HT1080 (cell line): ENCODE measurements around the gene SEMA3D. TPM values are rescaled to one million over a fixed set of nuclear protein-coding genes. Genes with fewer than 3 reads are reported as not detected.

Experiments
- DNase-seq: peaks from one replicate; pipeline ENCODE4 v3.0.0-alpha.2; 2015; ENCODE audit warnings: low read depth
- total RNA-seq: library from RNA; depleted of rRNA; stranded (reverse); fragments of >200 nt; shearing (Covaris generic); gene quantifications from 2 replicates; pipeline ENCODE4 v1.2.3, GENCODE V29; 2014

SEMA3D gene
- total RNA-seq, 1 experiment from 2014 or later = 1.5 TPM

DNA sequence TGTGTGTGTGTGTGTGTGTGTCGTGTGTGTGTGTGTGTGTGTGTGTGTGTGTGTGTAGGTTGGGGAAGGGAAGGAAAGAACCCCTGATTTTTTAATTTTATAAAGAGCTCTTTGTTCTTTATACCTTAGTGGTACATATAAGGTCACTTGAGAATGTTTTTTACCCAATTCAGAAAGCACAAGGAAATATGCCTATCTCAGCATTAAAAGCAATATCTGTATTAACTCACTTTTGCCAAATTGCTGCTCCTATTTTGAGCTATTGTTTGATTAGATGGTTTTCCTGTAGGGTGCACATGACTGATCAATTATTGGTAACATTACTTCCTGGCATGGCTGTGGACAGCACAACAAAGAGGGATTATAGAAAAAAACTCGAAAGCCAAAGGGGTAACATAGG, 60.5 kb downstream of the SEMA3D start:
- no peak for DNase-seq

DNA sequence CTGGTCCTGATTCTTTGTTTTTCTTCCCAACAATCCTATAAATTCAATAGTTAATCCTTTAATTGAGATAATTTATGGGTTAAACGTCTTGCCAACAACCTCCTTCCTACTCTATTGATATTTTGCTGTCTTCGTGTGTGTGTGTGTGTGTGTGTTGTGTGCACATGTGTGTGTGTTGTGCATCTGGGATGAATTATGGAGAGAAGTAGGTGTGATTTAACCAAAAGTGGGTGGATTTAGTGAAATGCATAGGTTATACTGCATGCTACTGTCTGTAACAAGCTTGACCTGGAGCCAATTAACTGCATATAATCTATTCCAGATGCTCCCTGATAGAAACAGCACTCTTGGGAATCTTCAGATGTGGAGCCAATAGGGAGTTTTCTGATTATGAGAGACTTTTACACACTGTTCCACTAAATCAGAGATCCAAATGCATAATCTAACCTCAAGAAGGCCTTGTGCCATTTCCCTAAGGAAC, 61.2 kb downstream of the SEMA3D start:
- no peak for DNase-seq

DNA sequence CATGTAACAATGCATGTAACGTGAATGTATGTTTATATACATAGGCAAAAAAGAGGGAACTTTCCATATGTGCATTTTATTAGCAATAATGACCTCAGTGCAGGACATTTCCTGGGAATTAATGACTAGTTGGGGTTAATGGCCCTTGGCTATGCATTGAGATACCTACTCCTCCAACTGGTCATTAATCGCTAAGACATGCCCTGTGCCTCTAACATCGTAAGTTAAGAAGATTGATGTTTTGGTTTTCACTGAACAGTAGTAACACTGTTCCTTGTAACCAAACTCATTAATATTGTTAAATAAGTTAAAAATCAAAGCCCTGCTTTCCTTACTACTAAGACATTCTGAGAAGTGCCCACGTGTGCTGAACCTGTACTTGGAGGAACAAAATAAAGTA, 61.7 kb downstream of the SEMA3D start:
- no peak for DNase-seq

DNA sequence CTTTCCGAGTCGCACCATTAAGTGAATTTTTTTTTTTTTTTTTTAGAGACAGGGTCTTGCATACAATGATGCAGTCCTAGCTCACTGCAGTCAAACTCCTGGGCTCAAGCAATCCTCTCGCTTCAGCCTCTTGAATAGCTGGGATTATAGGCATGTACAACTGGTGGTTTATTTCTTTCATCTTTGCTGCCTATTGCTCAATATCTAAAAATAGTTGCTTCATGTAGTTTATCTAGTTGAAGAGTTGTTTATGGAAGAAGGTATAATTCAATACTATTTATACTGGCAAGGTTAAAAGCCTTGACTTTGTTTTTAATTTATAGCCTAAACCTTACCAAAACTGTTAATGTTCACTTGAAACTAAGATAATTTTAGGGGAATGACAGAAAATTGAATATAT, 66.9 kb downstream of the SEMA3D start:
- DNase-seq = no peak

DNA sequence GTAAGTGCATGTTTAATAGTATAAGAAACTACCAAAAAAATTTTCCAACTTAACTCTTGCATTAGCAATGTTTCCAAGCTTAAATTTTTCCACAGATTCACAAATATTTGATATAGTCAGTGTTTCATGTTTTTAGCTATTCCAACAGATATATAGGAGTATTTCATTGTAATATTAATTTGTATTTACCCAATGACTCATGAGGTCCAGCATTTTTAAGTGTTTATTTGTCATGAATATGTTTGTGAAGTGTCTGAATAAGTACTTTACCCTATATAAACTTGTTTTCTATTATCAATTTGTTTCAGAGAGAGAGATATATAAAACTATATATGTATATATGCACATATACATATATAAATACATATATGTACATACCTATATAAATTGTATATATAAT, 71.0 kb downstream of the SEMA3D start:
- DNase-seq = no peak

DNA sequence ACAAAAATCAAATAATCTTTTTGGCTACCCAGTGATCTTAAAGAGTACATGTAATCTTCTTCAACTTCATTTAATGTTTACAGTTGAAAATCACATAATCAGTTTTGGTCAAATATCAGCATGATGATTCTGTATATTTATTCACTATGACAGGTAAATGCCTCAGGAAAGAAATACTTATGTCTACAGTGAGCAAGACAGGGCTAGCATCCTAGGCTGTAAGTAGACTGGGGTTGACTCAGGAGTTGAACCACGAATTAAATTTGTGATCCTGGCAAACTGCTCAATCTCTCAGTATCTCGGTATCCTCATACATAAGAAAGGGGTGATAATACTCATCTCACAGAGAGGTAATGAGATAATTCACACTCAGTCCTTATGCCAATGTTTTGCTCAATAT, 71.8 kb downstream of the SEMA3D start:
- DNase-seq = no peak

DNA sequence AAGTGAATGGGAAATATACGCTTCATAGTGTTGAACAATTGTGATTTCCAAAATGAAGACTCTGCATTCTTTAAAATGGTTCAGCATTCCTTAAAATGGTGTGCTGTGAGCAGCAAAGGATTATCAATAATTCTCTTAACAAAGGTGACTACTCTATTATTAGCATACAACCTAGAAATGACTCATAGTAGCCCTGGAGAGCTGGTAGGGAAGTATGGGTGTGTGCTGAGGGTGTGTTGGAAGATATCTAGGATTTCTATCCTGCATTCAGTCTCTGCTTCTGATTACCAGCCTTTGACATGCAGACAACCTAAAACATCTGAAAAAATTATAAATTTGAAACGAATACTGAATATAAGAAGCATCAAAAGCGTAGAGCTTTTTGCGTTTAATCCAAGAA, 72.5 kb downstream of the SEMA3D start:
- DNase-seq = peak; percentile 48

DNA sequence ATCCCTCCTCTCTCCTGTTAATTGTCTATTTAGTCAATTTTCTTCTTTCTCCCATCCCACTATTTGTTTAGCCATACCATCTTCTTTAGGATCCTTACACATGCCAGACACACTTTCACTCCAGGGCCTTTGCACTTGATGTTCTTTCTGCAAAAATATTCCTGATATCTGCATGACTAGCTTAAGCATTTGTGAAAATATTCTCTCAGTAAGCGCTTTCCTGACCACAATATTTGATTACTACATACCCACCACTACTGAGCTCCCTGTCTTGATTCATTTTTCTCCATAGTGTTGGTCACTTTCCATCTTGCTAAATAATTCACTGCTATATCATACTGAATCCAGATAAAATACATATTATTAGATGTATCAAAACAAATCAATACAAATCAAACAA, 75.1 kb downstream of the SEMA3D start:
- DNase-seq = no peak

DNA sequence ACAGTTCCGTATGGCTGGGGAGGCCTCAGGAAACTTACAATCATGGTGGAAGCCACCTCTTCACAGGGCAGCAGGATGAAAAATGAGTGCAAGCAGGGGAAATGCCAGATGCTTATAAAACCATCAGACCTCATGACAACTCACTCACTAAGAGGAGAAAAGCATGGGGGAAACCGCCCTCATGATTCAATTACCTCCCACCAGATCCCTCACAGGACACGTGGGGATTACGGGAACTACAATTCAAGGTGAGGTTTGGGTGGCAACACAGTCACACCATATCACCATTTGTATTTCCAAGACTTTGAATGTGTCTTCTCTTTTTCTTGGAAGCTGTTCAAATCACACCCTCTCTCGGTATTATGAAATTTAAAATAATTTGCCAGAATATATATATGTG, 80.1 kb downstream of the SEMA3D start:
- no peak for DNase-seq

DNA sequence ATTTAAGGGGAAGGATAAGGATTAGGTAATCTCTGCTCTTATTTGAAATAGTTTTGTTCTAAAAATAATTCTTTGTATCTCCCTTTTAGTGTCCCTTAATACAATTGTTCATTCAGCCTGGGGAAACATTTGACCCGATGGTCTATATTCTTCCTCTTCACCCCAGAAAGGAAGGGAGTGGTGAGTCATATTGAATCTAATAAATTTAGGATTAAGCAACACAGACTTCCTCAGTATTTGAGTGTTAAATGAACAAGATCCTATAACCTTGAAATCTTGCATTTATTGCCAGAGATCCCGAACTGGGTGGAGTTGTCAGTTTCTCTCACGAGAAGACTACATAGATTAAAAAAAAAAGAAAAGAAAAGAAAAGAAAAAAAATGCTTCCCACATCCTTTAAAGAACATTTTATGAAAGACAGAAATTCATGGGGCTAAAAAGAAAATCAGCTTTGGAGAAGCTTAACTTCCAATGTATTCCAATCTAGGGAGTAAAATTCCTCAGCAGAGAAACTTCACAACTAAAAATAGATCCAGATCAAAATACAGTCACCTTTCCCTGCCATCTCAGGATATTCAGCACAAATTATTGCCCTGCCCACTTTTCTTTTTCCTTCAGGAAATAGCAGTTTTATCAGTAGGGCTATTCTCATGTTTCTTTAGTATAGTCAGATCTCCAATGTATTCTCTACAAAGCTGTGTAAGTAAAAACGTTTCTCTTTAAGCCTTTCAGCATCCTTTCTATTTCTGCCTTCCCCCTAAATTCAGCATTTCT, 82.2 kb downstream of the SEMA3D start:
- peak; percentile 69 for DNase-seq

DNA sequence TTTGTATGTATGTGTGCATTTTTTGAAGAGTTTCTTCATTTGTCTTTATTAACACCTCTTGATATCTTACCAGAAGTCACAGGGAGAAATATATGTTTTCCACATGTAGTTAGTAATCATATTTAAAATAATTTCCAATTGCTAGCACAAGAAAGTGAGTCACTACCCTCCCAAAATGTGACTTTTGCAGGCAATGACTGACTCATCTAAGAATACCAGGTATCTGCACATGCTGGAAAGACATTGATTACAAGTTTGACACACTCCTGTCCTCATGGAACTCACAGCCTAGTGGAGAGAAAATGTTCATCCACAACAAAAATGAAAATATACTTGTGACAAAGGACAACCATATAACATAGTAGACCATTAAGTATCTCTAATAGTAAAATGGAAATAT, 82.9 kb downstream of the SEMA3D start:
- DNase-seq = peak; percentile 23

DNA sequence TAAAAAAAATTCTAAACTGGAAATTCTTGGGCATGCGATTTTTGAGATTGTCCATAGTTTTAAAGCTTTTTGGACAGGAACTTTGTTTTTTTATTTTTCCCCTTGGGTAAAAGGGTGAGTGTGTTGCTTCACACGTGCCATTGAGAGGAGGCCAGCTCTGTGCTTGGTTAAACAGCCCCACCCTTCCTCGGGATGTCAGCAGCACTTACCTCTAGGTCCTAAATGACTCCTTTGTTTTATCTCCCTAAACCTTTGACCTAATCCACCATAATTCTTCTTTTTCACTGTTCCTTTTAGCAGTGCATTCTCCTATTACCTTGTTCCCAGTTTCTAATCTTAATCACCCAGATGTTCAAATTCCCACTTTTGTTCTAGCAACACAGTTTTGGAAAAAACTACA, 83.5 kb downstream of the SEMA3D start:
- peak; percentile 59 for DNase-seq

DNA sequence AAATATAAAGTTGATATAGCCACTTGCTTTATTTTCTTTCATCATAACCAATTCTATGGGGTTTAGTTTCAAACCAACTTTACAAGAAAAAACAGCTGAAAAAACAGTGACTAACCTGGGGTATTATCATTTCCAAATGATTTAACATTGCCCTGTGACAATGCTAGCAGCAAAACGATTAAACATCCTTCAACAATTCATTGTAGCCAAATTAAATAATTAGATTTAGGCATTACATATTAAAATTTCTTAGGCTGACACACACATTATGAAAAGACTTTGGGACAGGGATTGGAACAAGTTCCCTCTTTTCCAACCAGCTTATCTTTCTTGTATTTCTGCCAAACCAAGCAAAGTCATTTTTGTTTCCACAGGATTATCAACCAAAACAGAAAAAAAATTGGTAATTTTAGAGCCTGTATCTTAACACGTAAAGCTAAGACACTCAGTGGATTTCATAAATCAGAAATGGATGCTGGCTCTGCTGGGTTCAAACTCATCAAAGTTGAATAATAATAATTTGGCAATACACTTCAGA, 84.0 kb downstream of the SEMA3D start:
- peak; percentile 2 for DNase-seq

DNA sequence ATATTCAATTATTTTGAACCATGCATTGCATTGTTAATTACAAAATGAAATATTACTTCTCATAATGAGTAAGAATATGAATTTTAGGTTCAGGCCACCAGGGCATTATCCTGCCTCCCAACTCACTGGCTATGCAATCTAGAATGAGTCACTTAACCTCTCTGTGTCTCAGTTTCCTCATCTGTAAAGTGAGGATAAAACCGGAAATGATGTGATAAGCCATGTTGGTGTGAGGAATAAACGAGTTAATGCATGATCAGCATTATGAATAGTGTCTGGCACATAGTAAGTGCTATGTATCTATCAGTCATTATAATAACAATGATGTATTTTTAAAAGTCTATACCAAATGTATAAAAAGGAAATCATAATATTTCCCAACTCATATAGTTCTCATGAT, 85.5 kb downstream of the SEMA3D start:
- DNase-seq = no peak

DNA sequence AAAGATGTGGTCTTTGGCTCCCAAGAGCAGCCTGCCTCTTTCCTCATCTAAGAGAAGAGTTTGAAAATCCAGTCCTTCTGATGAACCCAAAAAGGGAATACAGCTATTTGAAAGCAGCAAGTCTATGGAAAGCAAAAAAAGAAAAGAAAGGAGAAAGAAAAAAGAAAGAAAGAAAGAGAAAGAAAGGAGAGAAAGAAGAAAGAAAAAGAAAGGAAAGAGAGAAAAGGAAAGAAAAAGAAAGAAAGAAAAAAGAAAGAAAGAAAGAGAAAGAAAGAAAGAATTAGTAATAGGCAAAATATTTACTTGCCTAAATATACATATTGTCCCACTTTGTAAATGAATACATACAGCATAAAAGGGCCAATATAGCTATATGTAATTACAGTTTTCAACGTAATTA, 89.0 kb downstream of the SEMA3D start:
- DNase-seq = no peak

DNA sequence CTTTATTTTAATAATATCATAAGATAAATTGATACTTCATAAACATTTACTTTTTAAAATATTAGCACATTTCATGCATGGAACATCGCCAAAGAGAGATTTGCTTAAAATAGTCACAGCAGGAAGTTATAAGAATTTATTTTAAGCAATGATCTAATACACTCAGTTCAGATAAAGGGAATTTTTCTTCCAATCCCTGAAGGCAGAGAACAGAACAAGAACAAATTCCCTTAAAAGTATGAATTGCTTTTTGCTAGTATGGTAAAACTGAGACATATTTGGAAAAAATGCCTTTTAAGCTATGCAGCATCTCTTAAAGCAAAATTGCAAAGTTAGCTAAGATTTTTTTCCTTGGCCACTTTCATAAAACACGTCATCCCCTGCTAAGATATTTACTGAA, 91.0 kb downstream of the SEMA3D start:
- no peak for DNase-seq

DNA sequence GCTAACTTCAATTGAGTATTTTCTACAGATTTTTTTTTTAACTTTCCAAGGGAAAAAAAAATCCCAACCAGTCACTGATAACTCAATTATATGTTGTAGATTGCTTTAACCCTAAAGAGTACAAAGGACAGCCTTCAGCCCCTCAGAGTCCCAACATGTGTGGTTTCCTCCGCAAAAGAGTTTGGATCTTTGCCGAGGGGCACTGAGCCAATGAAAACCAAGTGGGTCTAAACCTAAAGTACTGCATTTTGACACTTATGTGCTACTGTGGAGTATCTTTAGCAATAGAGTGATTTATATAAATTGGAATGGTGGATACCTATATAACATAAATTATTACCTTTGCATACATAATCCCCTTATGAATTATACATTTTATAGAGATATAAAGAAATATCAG, 91.5 kb downstream of the SEMA3D start:
- DNase-seq = no peak

DNA sequence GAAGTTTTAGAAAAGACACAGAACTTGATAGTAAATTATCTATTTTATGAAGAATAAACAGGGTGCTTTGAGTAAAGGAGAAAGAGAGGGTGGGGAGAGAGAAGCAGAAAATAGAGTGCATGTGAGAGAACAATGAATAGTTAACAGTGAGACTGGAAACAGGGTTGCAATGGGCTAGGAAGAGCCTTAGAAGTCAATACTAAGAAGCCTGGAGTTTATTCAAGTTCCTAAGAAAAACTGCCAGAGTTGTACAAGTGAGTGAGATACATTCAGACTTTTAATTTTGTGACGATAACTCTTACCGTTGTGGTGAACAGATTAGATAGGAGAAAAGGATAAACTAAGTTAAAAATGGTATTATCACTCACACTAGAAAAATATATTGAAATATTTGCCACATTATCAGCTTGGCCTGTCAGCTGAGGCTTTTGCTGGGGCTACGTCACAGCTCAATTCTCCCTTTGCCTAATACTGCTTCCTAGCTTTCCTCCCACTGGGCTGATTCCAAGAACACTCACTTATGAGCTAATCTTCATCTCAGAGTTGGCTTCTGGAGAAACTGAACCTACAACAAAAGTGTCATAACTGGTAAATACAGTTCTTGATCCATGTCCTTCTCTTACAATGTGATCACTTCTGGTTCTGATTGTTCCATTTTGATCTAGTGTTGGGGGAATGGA, 92.7 kb downstream of the SEMA3D start:
- no peak for DNase-seq

DNA sequence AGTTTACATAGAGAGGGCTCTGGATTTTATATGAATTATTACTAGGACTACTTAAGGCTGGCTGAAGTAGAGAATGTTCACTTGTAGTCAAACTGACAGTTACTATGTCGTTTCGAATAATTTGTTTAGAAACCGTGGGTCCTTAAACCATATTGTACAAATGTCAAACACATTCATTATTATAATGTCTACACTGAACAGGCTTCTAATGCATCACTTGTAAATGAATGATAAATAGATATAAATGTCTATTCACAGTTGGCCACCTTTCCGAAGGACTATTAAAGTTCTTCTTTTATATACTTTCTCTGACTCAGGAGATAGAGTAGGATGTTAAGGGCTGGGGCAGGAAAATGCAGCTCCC, 95.3 kb downstream of the SEMA3D start:
- DNase-seq = no peak

DNA sequence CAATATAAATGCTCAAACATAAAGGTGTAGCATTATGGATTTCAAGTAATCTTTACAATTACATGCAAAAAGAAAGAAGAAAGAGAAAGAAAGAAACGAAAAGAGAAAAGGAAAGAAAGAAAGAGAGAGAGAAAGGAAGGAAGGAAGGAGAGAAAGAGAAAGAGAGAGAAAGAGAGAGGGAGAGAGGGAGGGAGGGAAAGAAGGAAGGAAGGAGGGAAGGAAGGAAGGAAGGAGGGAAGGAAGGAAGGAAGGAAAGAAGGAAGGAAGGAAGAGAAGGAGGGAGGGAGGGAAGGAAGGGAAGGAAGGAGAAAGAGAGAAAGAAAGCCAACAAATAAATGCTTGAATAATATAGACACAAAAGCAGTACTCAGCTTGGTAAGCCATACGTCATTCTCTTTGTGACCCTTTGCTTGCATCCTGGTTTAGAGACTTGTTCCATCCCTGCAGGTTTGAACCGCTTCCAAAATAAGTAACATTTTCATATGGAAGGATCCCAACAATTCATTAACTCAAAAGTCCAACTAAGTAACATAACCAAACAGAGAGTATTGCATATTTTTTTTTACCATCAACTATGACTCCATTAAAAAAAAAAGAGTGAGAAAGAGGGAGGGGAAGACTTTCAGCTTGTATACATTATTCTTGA, 95.8 kb downstream of the SEMA3D start:
- DNase-seq = no peak

DNA sequence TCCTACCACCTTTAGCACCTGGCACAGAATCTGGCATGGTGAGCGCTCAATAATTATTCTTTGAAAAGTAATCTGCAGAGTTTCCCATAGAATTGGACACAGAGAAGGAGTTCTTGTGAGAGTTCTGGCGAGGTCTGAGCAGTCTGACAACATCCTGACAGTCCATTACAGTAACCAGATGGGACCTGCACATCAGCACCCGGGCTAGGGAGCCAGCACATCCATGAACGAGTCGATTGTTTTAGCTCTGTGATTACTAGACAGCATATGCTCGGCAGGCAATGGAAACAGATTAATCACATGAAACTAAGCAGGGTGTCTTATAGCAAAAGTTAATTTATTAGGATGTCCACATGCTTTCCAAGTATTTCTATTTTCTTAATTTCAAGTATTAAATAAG, 96.7 kb downstream of the SEMA3D start:
- DNase-seq = no peak

DNA sequence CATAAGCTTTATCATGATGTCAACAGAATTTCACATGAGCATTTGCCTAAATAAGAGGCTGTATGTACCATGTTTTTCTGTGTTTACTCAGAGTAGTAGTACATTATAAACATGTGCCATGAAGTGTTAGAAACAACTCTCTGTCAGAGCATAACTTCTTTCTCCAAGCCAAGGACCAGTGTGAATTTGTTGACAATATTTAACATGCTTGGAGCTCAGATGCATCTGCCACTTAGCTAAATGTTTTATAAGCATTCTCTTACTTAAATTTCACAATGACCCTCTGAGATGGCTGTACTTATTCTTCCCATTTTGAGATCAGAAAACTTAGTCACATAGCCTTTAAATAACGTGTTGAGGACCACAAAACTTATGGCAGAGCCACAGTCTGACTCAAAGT, 105.0 kb downstream of the SEMA3D start:
- no peak for DNase-seq
